NT2/D1 (cell line): ENCODE measurements around the gene SDF2.
A peak's percentile ranks its signal among the peaks of the same experiment; 100 is the strongest.
"Not testable (repeated sequence)": the region's sequence is repeated elsewhere in the genome, so short reads cannot be mapped to it uniquely, and the experiment has no call there.

ENCODE experiments used
- DNase-seq: peaks from one replicate; pipeline ENCODE4 v3.0.0-alpha.2; 2011; ENCODE audit warnings: low read depth, low spot score
- H3K27me3 ChIP-seq: 2 replicates; pipeline ENCODE4 v1.6.0; 2011; ENCODE audit warnings: mild to moderate bottlenecking; ENCODE audit not compliant: insufficient read length, insufficient read depth
- H3K36me3 ChIP-seq: 2 replicates; pipeline ENCODE4 v1.6.1; 2011; ENCODE audit warnings: mild to moderate bottlenecking, low read length, mixed read lengths; ENCODE audit not compliant: insufficient read depth, insufficient read length
- H3K4me1 ChIP-seq: 2 replicates; pipeline ENCODE4 v1.5.1; 2011; ENCODE audit not compliant: insufficient read depth, insufficient read length
- H3K4me3 ChIP-seq: 2 replicates; pipeline ENCODE4 v1.5.1; 2011; ENCODE audit warnings: low read depth; ENCODE audit not compliant: insufficient read length
- H3K9ac ChIP-seq: 2 replicates; pipeline ENCODE4 v1.6.0; 2011; ENCODE audit warnings: low read depth; ENCODE audit not compliant: insufficient read length
- H3K9me3 ChIP-seq: 2 replicates; pipeline ENCODE4 v1.5.1; 2011; ENCODE audit warnings: mild to moderate bottlenecking, low read length; ENCODE audit not compliant: insufficient read depth
- SUZ12 ChIP-seq: IDR thresholded peaks from 2 replicates; pipeline ENCODE4 v1.6.1; 2011; ENCODE audit not compliant: insufficient read length, insufficient read depth; ENCODE audit errors: extremely low read depth
- YY1 ChIP-seq: IDR thresholded peaks from 2 replicates; pipeline ENCODE4 v1.6.1; 2011; ENCODE audit not compliant: insufficient read length, insufficient read depth
- ZNF274 ChIP-seq: IDR thresholded peaks from 2 replicates; pipeline ENCODE4 v1.6.1; 2011; ENCODE audit warnings: mild to moderate bottlenecking, low read depth, low read length

Gene SDF2

DNA sequence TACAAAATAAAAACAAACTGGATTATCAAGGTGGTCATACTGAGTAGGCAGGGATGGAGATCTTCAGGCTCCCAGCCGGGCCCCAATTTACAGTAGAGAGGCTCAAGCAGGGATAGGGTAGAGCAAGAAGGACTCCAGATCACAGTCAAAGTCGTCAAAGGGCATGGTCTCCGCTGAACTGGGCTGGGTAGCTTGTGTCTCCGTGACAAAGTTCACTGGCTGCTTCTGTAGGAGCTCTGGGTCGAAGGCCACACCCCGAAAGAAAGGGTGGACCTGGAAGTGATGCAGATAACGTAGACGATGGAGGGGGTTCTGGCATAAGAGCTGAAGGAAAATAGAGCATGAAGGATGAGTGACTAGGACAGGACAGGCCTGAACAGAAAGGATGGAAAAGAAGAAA lies 51.3 kb downstream of the SDF2 start:
- Histone ChIP-seq H3K4me1 (peaks cover 3% of the 10 kb centered on the region), H3K27me3 (no peaks in the 10 kb centered on the region), H3K9me3 (no peaks in the 10 kb centered on the region), H3K36me3 (peaks cover 69% of the 10 kb centered on the region), H3K9ac (no peak overlapping the region), H3K4me3 (no peak overlapping the region)
- TF ChIP-seq ZNF274 (no peak), SUZ12 (no peak), YY1 (no peak)
- DNase-seq = no peak

DNA sequence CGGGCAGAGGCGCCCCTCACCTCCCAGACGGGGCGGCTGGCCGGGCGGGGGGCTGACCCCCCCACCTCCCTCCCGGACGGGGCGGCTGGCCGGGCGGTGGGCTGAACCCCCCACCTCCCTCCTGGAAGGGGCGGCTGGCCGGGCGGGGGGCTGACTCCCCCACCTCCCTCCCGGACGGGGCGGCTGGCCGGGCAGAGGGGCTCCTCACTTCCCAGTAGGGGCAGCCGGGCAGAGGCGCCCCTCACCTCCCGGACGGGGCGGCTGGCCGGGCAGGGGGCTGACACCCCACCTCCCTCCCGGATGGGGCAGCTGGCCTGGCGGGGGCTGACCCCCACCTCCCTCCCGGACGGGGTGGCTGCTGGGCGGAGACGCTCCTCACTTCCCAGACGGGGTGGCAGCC lies 57.7 kb downstream of the SDF2 start:
- not testable (repeated sequence) for DNase-seq, H3K27me3 ChIP-seq, H3K4me1 ChIP-seq, H3K9ac ChIP-seq, H3K9me3 ChIP-seq, H3K4me3 ChIP-seq
- peaks cover 12% of the 10 kb centered on the region for H3K36me3 ChIP-seq

DNA sequence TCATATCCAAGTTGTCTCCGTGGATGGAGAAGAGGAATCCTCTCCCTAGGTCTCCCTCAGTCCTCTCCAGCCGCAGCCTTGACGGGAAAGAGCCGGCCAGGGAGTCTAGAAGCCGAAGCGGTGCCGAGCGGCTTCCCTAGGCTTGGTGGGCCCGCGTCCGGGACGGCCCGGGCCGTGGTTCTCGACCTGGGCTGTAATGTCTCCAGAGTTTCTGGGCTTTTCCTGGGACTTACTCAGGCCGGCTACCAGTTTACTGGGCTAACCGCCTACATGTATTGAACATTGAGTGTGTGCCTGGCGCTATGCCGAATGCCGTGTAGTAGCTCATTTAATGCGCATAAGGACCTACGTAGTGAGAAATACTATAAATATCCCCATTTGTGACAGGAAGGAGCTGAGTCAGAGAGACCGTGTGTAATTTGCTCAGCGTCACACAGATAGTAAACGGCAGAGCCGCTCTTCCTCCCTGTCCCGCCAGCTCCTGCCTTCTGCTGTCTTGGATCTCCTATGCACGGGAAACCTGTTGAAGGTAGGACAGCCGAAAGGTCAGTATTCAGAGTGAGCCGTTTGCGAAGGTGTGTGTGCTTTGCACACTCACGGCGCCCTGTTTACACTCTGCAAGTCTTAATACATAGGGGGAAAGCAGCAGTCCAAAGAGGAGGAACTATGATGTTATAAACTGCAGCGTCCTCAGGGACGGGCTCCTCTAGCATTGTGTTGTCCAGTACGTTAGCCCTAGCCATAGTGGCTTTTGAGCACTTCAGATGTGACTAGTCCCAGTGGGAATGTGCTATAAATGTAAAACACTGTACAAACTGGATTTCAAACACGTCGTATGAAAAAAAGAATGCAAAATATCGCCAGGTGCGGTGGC lies 62.2 kb downstream of the SDF2 start:
- Histone ChIP-seq H3K9ac (peak overlapping the region; percentile 83), H3K27me3 (no peaks in the 10 kb centered on the region), H3K9me3 (no peaks in the 10 kb centered on the region), H3K4me1 (no peaks in the 10 kb centered on the region), H3K4me3 (peak overlapping the region; percentile 82), H3K36me3 (peaks cover 8% of the 10 kb centered on the region)
- DNase-seq = no peak
- no peak for TF ChIP-seq ZNF274
- no peak for TF ChIP-seq YY1
- no peak for TF ChIP-seq SUZ12

DNA sequence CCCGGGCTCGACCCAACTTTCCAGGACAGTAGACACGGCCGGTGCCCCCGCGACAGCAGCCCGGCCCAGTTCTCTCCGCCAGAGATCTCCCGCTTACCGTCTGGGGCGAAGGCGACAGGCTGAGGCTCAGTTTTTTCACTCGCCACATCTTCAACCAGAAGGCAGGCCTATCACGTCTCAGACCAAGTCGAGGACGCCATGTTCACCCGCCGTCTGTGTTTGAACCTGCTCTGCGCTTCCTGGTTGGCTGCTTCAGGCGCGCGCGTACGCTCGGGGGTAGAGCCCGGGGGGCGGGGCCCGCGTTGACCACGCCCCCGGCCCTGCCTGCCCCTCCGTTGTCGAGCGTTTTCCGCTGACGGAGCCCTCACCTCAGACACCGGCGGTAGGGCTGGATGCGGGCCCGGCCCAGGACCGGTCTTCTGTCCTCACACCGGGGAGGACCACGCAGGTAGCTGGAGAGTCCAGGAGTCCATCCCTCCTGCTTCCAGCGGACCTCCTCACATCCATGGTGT lies 62.9 kb downstream of the SDF2 start, which contains the start of gene SPAG5:
Gene SPAG5 (minus strand): TSS at position 227 of the 512 bp plus-strand sequence. CDS start 79 bp downstream, at position 148.
- TF ChIP-seq YY1 = peak; percentile 45
- TF ChIP-seq SUZ12 = no peak
- no peak for TF ChIP-seq ZNF274
- Histone ChIP-seq H3K9me3 (no peaks in the 10 kb centered on the region), H3K36me3 (peaks cover 10% of the 10 kb centered on the region), H3K4me1 (no peaks in the 10 kb centered on the region), H3K9ac (peak within 1 kb of the TSS; percentile 91), H3K4me3 (peak within 1 kb of the TSS; percentile 82), H3K27me3 (no peaks in the 10 kb centered on the region)
- DNase-seq = peak; percentile 84

DNA sequence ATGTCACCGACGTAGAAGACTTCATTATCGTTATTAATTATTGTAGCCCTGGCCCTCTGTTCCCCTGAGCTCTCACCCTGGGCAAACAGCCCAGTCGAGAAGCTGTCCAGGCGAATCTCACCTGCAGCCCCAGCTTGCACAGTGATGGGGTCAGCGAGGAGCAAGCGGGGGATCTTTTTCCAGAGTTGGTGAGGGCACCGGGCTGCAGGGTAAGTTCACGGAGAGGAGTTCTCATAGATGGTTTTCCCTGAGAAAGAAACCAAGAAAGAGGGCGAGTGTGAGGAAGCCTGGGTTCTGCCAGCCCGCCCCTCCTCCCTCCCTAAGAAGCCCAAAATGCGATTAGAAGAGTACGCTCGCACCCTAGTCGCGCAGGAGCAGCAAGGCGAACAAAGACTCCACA lies 63.3 kb downstream of the SDF2 start:
- Histone ChIP-seq H3K9me3 (no peaks in the 10 kb centered on the region), H3K4me3 (peak overlapping the region; percentile 82), H3K4me1 (no peaks in the 10 kb centered on the region), H3K9ac (peak overlapping the region; percentile 91), H3K27me3 (no peaks in the 10 kb centered on the region), H3K36me3 (peaks cover 10% of the 10 kb centered on the region)
- no peak for DNase-seq
- TF ChIP-seq YY1 (no peak), ZNF274 (no peak), SUZ12 (no peak)
